ENCODE results near the gene EHMT1.

The EHMT1 gene

DNA sequence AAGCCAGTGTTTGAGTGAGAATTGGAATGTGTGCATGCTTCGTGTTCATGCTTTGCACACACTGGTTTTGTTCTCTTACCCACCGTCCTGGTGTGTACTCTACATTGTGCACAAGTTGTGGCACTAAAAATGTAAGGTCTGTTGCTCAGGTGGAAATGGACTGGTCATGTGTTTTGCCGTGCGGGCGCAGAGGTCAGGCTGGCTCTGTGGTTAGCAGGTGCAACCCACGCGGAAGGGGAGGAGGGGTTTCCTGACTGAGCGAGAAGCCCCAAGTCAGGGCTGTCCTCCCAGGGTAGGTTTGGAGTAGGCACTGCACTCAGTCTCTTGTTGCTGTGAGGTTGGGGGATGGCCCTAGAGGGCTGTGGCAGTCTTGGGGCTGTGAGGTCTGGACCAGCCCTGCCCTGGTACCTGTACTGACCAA lies 86.6 kb downstream of the EHMT1 start:
- Histone ChIP-seq H3K27me3 (ENCODE audit: insufficient read depth, insufficient read length) (no peaks in the 10 kb centered on the region), H3K4me3 (ENCODE audit: insufficient read length, low read depth) (no peak overlapping the region), H3K4me1 (ENCODE audit: insufficient read depth, insufficient read length) (peaks cover 16% of the 10 kb centered on the region), H3K9me3 (ENCODE audit: insufficient read depth, low read length) (peaks cover 25% of the 10 kb centered on the region), H3K9ac (ENCODE audit: insufficient read length, low read depth) (peak overlapping the region; percentile 24), H3K36me3 (ENCODE audit: insufficient read depth, insufficient read length, low read length) (peaks cover 23% of the 10 kb centered on the region)
- TF ChIP-seq ZNF274 (IDR thresholded peaks at IDR 0.05; ENCODE audit: low read depth, low read length): no peak
- no peak for TF ChIP-seq SUZ12 (IDR thresholded peaks at IDR 0.05; ENCODE audit: extremely low read depth, insufficient read depth, insufficient read length)
- TF ChIP-seq YY1 (IDR thresholded peaks at IDR 0.05; ENCODE audit: insufficient read depth, insufficient read length): no peak
- DNase-seq (ENCODE audit: low read depth, low spot score): no peak

- H3K36me3 ChIP-seq (ENCODE audit: insufficient read depth, insufficient read length, low read length): peaks cover 26% of the 10 kb centered on the region
- peak overlapping the region; percentile 24 for H3K9ac ChIP-seq (ENCODE audit: insufficient read length, low read depth)
- H3K27me3 ChIP-seq (ENCODE audit: insufficient read depth, insufficient read length): no peaks in the 10 kb centered on the region
- H3K9me3 ChIP-seq (ENCODE audit: insufficient read depth, low read length): peaks cover 22% of the 10 kb centered on the region
- H3K4me1 ChIP-seq (ENCODE audit: insufficient read depth, insufficient read length): peaks cover 16% of the 10 kb centered on the region
- DNase-seq (ENCODE audit: low read depth, low spot score): no peak
- H3K4me3 ChIP-seq (ENCODE audit: insufficient read length, low read depth): no peak overlapping the region
- no peak for TF ChIP-seq SUZ12 (IDR thresholded peaks at IDR 0.05; ENCODE audit: extremely low read depth, insufficient read depth, insufficient read length)
- TF ChIP-seq YY1 (IDR thresholded peaks at IDR 0.05; ENCODE audit: insufficient read depth, insufficient read length): no peak
- no peak for TF ChIP-seq ZNF274 (IDR thresholded peaks at IDR 0.05; ENCODE audit: low read depth, low read length)
Observed at GRCh38 chr9:137705906-137706305, 87.1 kb downstream of the EHMT1 start.

- H3K27me3 ChIP-seq (ENCODE audit: insufficient read depth, insufficient read length): no peaks in the 10 kb centered on the region
- peaks cover 14% of the 10 kb centered on the region for H3K9me3 ChIP-seq (ENCODE audit: insufficient read depth, low read length)
- no peak overlapping the region for H3K4me3 ChIP-seq (ENCODE audit: insufficient read length, low read depth)
- H3K4me1 ChIP-seq (ENCODE audit: insufficient read depth, insufficient read length): peaks cover 16% of the 10 kb centered on the region
- H3K36me3 ChIP-seq (ENCODE audit: insufficient read depth, insufficient read length, low read length): peaks cover 38% of the 10 kb centered on the region
- TF ChIP-seq SUZ12 (IDR thresholded peaks at IDR 0.05; ENCODE audit: extremely low read depth, insufficient read depth, insufficient read length): no peak
- TF ChIP-seq ZNF274 (IDR thresholded peaks at IDR 0.05; ENCODE audit: low read depth, low read length): no peak
- TF ChIP-seq YY1 (IDR thresholded peaks at IDR 0.05; ENCODE audit: insufficient read depth, insufficient read length): no peak
- no peak for DNase-seq (ENCODE audit: low read depth, low spot score)
- peak overlapping the region; percentile 18 for H3K9ac ChIP-seq (ENCODE audit: insufficient read length, low read depth)
Observed at GRCh38 chr9:137707361-137707760, 88.6 kb downstream of the EHMT1 start.

DNA sequence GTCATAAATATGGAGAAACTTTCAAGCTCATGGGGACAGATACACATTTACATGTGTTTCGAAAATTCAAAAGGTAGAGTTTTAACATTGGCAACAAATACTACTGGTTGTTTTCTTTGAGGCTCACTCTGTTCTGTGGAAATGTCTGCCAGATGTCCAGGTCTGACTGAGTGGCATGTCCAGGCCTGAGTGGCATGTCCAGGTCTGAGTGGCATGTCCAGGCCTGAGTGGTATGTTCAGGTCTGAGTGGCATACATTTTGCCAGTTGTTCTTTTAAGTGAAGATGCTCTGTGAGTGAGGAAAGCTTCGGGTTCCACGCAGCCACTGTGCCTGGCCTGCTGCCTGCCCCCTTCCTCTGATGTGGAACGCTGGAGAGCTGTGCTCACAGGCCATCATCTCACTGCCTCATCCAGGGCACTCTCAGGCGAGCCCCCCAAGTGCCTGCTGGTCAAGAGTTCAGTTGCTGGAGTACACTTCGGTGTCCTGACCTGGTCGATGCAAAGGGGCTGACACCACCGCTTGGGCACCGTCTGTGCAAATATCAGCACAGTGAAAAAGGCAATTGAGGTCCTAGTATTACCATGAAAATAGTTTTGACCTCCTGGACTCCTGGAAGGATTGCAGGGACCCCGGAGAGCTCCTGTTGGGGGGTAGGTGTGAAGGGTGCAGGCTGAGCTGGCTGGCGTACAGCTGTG lies 89.9 kb downstream of the EHMT1 start:
- no peak for DNase-seq (ENCODE audit: low read depth, low spot score)
- Histone ChIP-seq H3K4me1 (ENCODE audit: insufficient read depth, insufficient read length) (peaks cover 16% of the 10 kb centered on the region), H3K36me3 (ENCODE audit: insufficient read depth, insufficient read length, low read length) (peaks cover 34% of the 10 kb centered on the region), H3K27me3 (ENCODE audit: insufficient read depth, insufficient read length) (no peaks in the 10 kb centered on the region), H3K9ac (ENCODE audit: insufficient read length, low read depth) (no peak overlapping the region), H3K4me3 (ENCODE audit: insufficient read length, low read depth) (no peak overlapping the region), H3K9me3 (ENCODE audit: insufficient read depth, low read length) (0 out of 2 replicates have a peak, but pooled peaks cover under 1% of the 10 kb centered on the region)
- no peak for TF ChIP-seq ZNF274 (IDR thresholded peaks at IDR 0.05; ENCODE audit: low read depth, low read length)
- TF ChIP-seq SUZ12 (IDR thresholded peaks at IDR 0.05; ENCODE audit: extremely low read depth, insufficient read depth, insufficient read length): no peak
- no peak for TF ChIP-seq YY1 (IDR thresholded peaks at IDR 0.05; ENCODE audit: insufficient read depth, insufficient read length)

DNA sequence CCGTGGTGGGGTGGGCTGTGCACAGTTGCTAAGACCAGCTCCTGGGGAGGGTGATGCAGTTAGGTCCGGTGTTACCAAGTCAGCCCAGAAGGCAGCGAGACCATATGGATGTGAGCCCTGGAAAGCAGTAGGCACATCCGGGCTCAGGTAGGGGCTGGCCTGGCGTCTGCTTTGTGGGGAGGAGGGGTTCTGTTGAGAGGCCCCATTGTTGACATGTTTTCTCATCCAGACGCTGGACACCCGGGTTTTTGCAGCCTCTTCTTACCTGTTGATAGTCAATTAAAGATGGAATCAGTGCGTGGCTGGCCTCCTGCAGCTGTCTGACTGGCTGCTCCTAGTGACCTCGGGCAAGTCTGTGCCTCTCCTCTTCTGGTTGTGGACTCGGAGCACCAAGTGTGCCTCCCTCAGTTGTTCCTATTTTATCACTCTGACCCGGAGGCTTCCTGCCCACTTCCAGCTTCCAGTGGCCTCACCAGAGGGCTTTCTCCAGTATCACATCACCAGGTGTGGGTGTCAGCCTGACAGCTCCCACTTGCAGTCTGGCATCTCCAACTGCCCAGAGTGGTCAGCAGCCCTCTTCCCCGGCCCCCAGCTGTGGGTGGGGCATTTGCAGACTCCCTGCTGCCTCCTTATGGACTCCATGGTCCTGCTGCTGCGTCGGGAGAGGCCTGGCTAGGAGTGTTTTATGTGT lies 90.8 kb downstream of the EHMT1 start:
- no peaks in the 10 kb centered on the region for H3K27me3 ChIP-seq (ENCODE audit: insufficient read depth, insufficient read length)
- no peak overlapping the region for H3K4me3 ChIP-seq (ENCODE audit: insufficient read length, low read depth)
- H3K9me3 ChIP-seq (ENCODE audit: insufficient read depth, low read length): peaks cover 4% of the 10 kb centered on the region; the same call in 1 of the 2 replicates
- DNase-seq (ENCODE audit: low read depth, low spot score): no peak
- peaks cover 16% of the 10 kb centered on the region for H3K4me1 ChIP-seq (ENCODE audit: insufficient read depth, insufficient read length)
- no peak overlapping the region for H3K9ac ChIP-seq (ENCODE audit: insufficient read length, low read depth)
- TF ChIP-seq ZNF274 (IDR thresholded peaks at IDR 0.05; ENCODE audit: low read depth, low read length) (no peak), YY1 (IDR thresholded peaks at IDR 0.05; ENCODE audit: insufficient read depth, insufficient read length) (no peak), SUZ12 (IDR thresholded peaks at IDR 0.05; ENCODE audit: extremely low read depth, insufficient read depth, insufficient read length) (no peak)
- peaks cover 34% of the 10 kb centered on the region for H3K36me3 ChIP-seq (ENCODE audit: insufficient read depth, insufficient read length, low read length)

DNA sequence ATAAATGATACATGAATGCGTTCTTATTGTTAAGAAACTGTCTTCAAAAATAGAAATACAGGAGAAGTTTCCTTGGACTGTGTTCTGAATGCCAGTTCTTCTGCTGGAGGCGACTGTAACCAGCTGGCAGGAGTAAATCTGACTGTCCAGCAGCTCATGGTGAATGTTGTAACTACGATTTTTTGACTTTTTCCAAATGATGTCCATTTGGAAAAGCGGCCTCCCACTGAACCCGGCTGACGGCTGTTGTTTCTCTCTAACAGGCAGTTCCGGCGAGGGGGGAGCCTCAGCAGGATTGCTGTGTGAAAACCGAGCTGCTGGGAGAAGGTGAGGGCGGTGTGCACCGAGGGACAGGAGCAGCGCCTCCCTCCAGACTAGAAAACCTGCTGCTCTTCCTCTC lies 91.9 kb downstream of the EHMT1 start:
- no peaks in the 10 kb centered on the region for H3K27me3 ChIP-seq (ENCODE audit: insufficient read depth, insufficient read length)

DNA sequence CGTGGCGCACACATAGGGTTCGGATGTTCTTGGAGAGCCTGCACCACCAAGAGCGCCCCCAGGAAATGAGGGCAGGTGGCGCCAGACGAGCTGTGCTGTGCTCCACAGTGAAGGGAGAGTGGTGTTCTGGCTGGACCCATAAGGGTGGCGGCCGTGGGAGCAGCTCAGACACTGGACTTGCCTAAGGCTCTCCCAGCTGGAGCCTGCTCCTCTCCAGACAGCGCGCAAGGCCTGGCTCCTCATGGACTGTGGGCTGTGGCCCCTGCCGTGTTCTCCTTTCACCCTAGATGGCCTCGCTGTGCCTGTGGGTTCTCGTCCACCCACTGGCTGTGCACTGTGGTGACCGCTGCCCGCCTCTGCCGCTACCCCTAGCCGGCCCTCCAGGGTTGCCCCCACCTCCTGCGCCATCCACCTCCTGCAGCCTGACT lies 92.9 kb downstream of the EHMT1 start:
- DNase-seq (ENCODE audit: low read depth, low spot score): no peak
- H3K9me3 ChIP-seq (ENCODE audit: insufficient read depth, low read length): peaks cover 9% of the 10 kb centered on the region; the same call in 1 of the 2 replicates

More for the DNA sequence above, 91.9 kb downstream of the EHMT1 start:
- Histone ChIP-seq H3K4me1 (ENCODE audit: insufficient read depth, insufficient read length) (peaks cover 12% of the 10 kb centered on the region), H3K9ac (ENCODE audit: insufficient read length, low read depth) (no peak overlapping the region), H3K36me3 (ENCODE audit: insufficient read depth, insufficient read length, low read length) (peaks cover 38% of the 10 kb centered on the region), H3K9me3 (ENCODE audit: insufficient read depth, low read length) (peaks cover 4% of the 10 kb centered on the region; the same call in 1 of the 2 replicates), H3K4me3 (ENCODE audit: insufficient read length, low read depth) (no peak overlapping the region)
- no peak for DNase-seq (ENCODE audit: low read depth, low spot score)
- TF ChIP-seq SUZ12 (IDR thresholded peaks at IDR 0.05; ENCODE audit: extremely low read depth, insufficient read depth, insufficient read length): no peak
- no peak for TF ChIP-seq ZNF274 (IDR thresholded peaks at IDR 0.05; ENCODE audit: low read depth, low read length)
- TF ChIP-seq YY1 (IDR thresholded peaks at IDR 0.05; ENCODE audit: insufficient read depth, insufficient read length): no peak

More for the DNA sequence above, 92.9 kb downstream of the EHMT1 start:
- peaks cover 43% of the 10 kb centered on the region for H3K36me3 ChIP-seq (ENCODE audit: insufficient read depth, insufficient read length, low read length)
- H3K4me3 ChIP-seq (ENCODE audit: insufficient read length, low read depth): no peak overlapping the region
- no peak overlapping the region for H3K9ac ChIP-seq (ENCODE audit: insufficient read length, low read depth)
- TF ChIP-seq ZNF274 (IDR thresholded peaks at IDR 0.05; ENCODE audit: low read depth, low read length): no peak
- TF ChIP-seq SUZ12 (IDR thresholded peaks at IDR 0.05; ENCODE audit: extremely low read depth, insufficient read depth, insufficient read length): no peak
- no peak for TF ChIP-seq YY1 (IDR thresholded peaks at IDR 0.05; ENCODE audit: insufficient read depth, insufficient read length)
- no peaks in the 10 kb centered on the region for H3K27me3 ChIP-seq (ENCODE audit: insufficient read depth, insufficient read length)
- H3K4me1 ChIP-seq (ENCODE audit: insufficient read depth, insufficient read length): peaks cover 12% of the 10 kb centered on the region

Measured in NT2/D1 (cell line).